H1 (cell line): Measurements from ENCODE around the gene SPOCK1. TPM values are rescaled to one million over a fixed set of nuclear protein-coding genes. Genes with fewer than 3 reads are reported as not detected.

Experiments
- CTCF ChIA-PET: fragments of 300-600 bp; sonication (Branson Sonifier 250); formaldehyde crosslinking; loops from one replicate; lab custom pipeline; 2021; ENCODE audit not compliant: partially characterized antibody; lab: Charles Lee
- POLR2A ChIA-PET: fragments of 300-600 bp; sonication (Branson Sonifier 250); formaldehyde crosslinking; loops from one replicate; lab custom pipeline; 2021; ENCODE audit warnings: inconsistent platforms; ENCODE audit not compliant: partially characterized antibody; lab: Charles Lee
- DNase-seq, 2 experiments: peaks; one replicate each; pipeline versions ENCODE4 v3.0.0 to v3.0.0-alpha.2; 2010 to 2022; ENCODE audit warnings: low spot score in 2 of 2, low read depth in 1 of 2, mixed read lengths in 1 of 2
- FAIRE-seq: peaks from 2 replicates; lab custom pipeline; 2011; peaks lifted over from hg19 to GRCh38; lab: Jason Lieb, UNC
- H2AFZ ChIP-seq: 2 replicates; pipeline ENCODE4 v1.8.1; 2012; ENCODE audit warnings: low read length, inconsistent platforms
- H2AK5ac ChIP-seq: 2 replicates; pipeline ENCODE4 v1.6.1; 2013; ENCODE audit warnings: low read depth, low read length
- H2BK120ac ChIP-seq: replicated peaks from 2 replicates; pipeline ENCODE3; 2013; ENCODE audit warnings: low read depth, low read length, inconsistent platforms
- H2BK12ac ChIP-seq: 2 replicates; pipeline ENCODE4 v1.6.1; 2013; ENCODE audit warnings: low read depth, low read length
- H2BK15ac ChIP-seq: 2 replicates; pipeline ENCODE4 v1.6.1; 2013; ENCODE audit warnings: low read length
- H2BK20ac ChIP-seq: 2 replicates; pipeline ENCODE4 v1.6.1; 2013; ENCODE audit warnings: low read length
- H2BK5ac ChIP-seq: 2 replicates; pipeline ENCODE4 v1.6.1; 2013; ENCODE audit warnings: low read depth, low read length
- H3K14ac ChIP-seq: 2 replicates; pipeline ENCODE4 v1.6.1; 2013; ENCODE audit warnings: inconsistent platforms; ENCODE audit not compliant: insufficient read length
- H3K18ac ChIP-seq: 2 replicates; pipeline ENCODE4 v1.6.1; 2013; ENCODE audit warnings: low read length; ENCODE audit errors: extremely low read depth
- H3K23ac ChIP-seq: 2 replicates; pipeline ENCODE4 v1.6.1; 2013; ENCODE audit warnings: inconsistent platforms; ENCODE audit not compliant: insufficient read length
- H3K23me2 ChIP-seq: 2 replicates; pipeline ENCODE4 v1.6.1; 2013; ENCODE audit warnings: low read depth, low read length
- H3K27ac ChIP-seq: 2 replicates; pipeline ENCODE4 v1.6.1; 2011; ENCODE audit warnings: low read depth, low read length, inconsistent platforms
- H3K27me3 ChIP-seq, 4 experiments: replicated peaks in 1 of 4; 1 replicate in 1 of 4; 2 replicates in 3 of 4; pipeline versions ENCODE4 v1.6.1 to v1.8.1; 2011 to 2013; ENCODE audit warnings: low read length in 3 of 4, mild to moderate bottlenecking in 3 of 4, inconsistent platforms in 2 of 4, mixed read lengths in 2 of 4, moderate library complexity in 1 of 4; ENCODE audit not compliant: control insufficient read depth in 3 of 4, insufficient read depth in 3 of 4; ENCODE audit errors: extremely low read depth in 1 of 4
- H3K36me3 ChIP-seq, 4 experiments: 2 replicates each; pipeline versions ENCODE4 v1.6.1 to v1.8.1; 2011 to 2013; ENCODE audit warnings: mild to moderate bottlenecking in 4 of 4, low read length in 3 of 4, moderate library complexity in 2 of 4, control low read depth in 1 of 4, inconsistent platforms in 1 of 4; ENCODE audit not compliant: insufficient read depth in 4 of 4, control insufficient read depth in 2 of 4
- H3K4ac ChIP-seq: replicated peaks from 2 replicates; pipeline ENCODE3; 2013; ENCODE audit warnings: low read length, low read depth, mixed read lengths, inconsistent platforms; ENCODE audit not compliant: insufficient read length
- H3K4me1 ChIP-seq, 4 experiments: replicated peaks in 1 of 4; 1 replicate in 1 of 4; 2 replicates in 3 of 4; pipeline versions ENCODE4 v1.6.1 to v1.8.1; 2011 to 2013; ENCODE audit warnings: low read length in 3 of 4, inconsistent platforms in 2 of 4, mixed read lengths in 1 of 4; ENCODE audit not compliant: insufficient read depth in 4 of 4, control insufficient read depth in 3 of 4
- H3K4me2 ChIP-seq, 2 experiments: 2 replicates each; pipeline versions ENCODE4 v1.6.1 to v1.8.1; 2011 to 2013; ENCODE audit warnings: low read depth in 2 of 2, low read length in 2 of 2, control low read depth in 1 of 2, inconsistent platforms in 1 of 2, mild to moderate bottlenecking in 1 of 2; ENCODE audit not compliant: insufficient read depth in 1 of 2
- H3K4me3 ChIP-seq, 4 experiments: fragments of 200-600, 300-600 bp in 1 of 4; sonication (generic), shearing (Covaris generic), sonication (Bioruptor Twin) in 1 of 4; 2 replicates each; pipeline versions ENCODE4 v1.5.1 to v1.8.1; 2011 to 2016; ENCODE audit warnings: low read length in 4 of 4, low read depth in 3 of 4, control low read depth in 2 of 4, inconsistent platforms in 2 of 4, mild to moderate bottlenecking in 2 of 4, mixed read lengths in 1 of 4, moderate library complexity in 1 of 4; ENCODE audit not compliant: insufficient read depth in 2 of 4; ENCODE audit errors: extremely low read depth in 1 of 4
- H3K56ac ChIP-seq: replicated peaks from 2 replicates; pipeline ENCODE3; 2013; ENCODE audit warnings: low read depth, mild to moderate bottlenecking, mixed read lengths, low read length, inconsistent platforms; ENCODE audit not compliant: insufficient read length
- H3K79me1 ChIP-seq: 2 replicates; pipeline ENCODE4 v1.6.1; 2013; ENCODE audit warnings: low read depth, low read length, control low read depth
- H3K79me2 ChIP-seq, 2 experiments: 2 replicates each; pipeline versions ENCODE4 v1.6.1 to v1.8.1; 2012 to 2013; ENCODE audit warnings: low read length in 2 of 2, mild to moderate bottlenecking in 2 of 2, inconsistent platforms in 1 of 2; ENCODE audit not compliant: insufficient read depth in 2 of 2, control insufficient read depth in 1 of 2
- H3K9ac ChIP-seq, 4 experiments: replicated peaks in 1 of 4; 1 replicate in 1 of 4; 2 replicates in 3 of 4; pipeline versions ENCODE4 v1.6.1 to v1.8.1; 2011 to 2013; ENCODE audit warnings: low read depth in 3 of 4, low read length in 3 of 4, control low read depth in 2 of 4, mild to moderate bottlenecking in 2 of 4, moderate library complexity in 2 of 4, inconsistent platforms in 1 of 4; ENCODE audit errors: extremely low read depth in 1 of 4
- H3K9me3 ChIP-seq, 2 experiments: 2 replicates each; pipeline versions ENCODE4 v1.6.1 to v1.8.1; 2012 to 2013; ENCODE audit warnings: mild to moderate bottlenecking in 2 of 2, moderate library complexity in 2 of 2, control low read depth in 1 of 2, inconsistent platforms in 1 of 2, low read depth in 1 of 2, low read length in 1 of 2, mixed read lengths in 1 of 2; ENCODE audit not compliant: insufficient read depth in 2 of 2
- H4K20me1 ChIP-seq, 2 experiments: replicated peaks in 1 of 2; 2 replicates each; pipeline versions ENCODE3 to v1.8.1; 2011 to 2013; ENCODE audit warnings: inconsistent platforms in 2 of 2, low read length in 2 of 2, mild to moderate bottlenecking in 1 of 2; ENCODE audit not compliant: insufficient read depth in 2 of 2, control insufficient read depth in 1 of 2
- H4K5ac ChIP-seq: 2 replicates; pipeline ENCODE4 v1.6.1; 2013; ENCODE audit warnings: low read length, low read depth, mixed read lengths, inconsistent platforms; ENCODE audit not compliant: insufficient read length
- H4K8ac ChIP-seq: 2 replicates; pipeline ENCODE4 v1.8.0; 2013; ENCODE audit warnings: mild to moderate bottlenecking, moderate library complexity, low read length, inconsistent platforms; ENCODE audit not compliant: insufficient read depth; ENCODE audit errors: extremely low read depth
- H4K91ac ChIP-seq: replicated peaks from 2 replicates; pipeline ENCODE3; 2013; ENCODE audit warnings: low read length, mixed read lengths, inconsistent platforms; ENCODE audit not compliant: insufficient read length
- BACH1 ChIP-seq: IDR thresholded peaks from 2 replicates; pipeline ENCODE4 v1.6.1; 2012; ENCODE audit warnings: low read length, improper control_type of control experiment
- CTCF ChIP-seq, 3 experiments: IDR thresholded peaks; 1 replicate in 2 of 3; 2 replicates in 1 of 3; pipeline versions ENCODE4 v1.5.1 to v1.6.1; 2011; ENCODE audit warnings: low read length in 3 of 3, mild to moderate bottlenecking in 3 of 3, inconsistent platforms in 2 of 3, low read depth in 1 of 3, moderate library complexity in 1 of 3; ENCODE audit not compliant: insufficient read depth in 1 of 3; ENCODE audit errors: control extremely low read depth in 1 of 3
- GTF2F1 ChIP-seq: IDR thresholded peaks from 2 replicates; pipeline ENCODE4 v1.6.1; 2012; ENCODE audit warnings: low read depth, low read length, improper control_type of control experiment, borderline replicate concordance
- HDAC6 ChIP-seq: IDR thresholded peaks from one replicate; pipeline ENCODE4 v1.7.1; 2012; ENCODE audit warnings: low read depth, mild to moderate bottlenecking, inconsistent platforms, low read length, moderate library complexity
- JUN ChIP-seq: IDR thresholded peaks from 2 replicates; pipeline ENCODE4 v1.6.1; 2011; ENCODE audit warnings: low read depth, mild to moderate bottlenecking, improper control_type of control experiment, low read length
- SIRT6 ChIP-seq: IDR thresholded peaks from one replicate; pipeline ENCODE4 v1.7.1; 2012; ENCODE audit warnings: low read length, inconsistent platforms
- SP1 ChIP-seq: IDR thresholded peaks from 2 replicates; pipeline ENCODE4 v1.6.1; 2011; ENCODE audit warnings: low read depth, low read length
- SRF ChIP-seq: IDR thresholded peaks from 2 replicates; pipeline ENCODE4 v1.6.1; 2011; ENCODE audit warnings: mild to moderate bottlenecking, low read depth, low read length, moderate library complexity
- TEAD4 ChIP-seq: IDR thresholded peaks from 2 replicates; pipeline ENCODE4 v1.6.1; 2012; ENCODE audit warnings: low read depth, low read length, inconsistent platforms, mixed read lengths
- WGBS, 2 experiments: shearing (Covaris generic) in 1 of 2; methylation state at CpG; one replicate each; pipeline versions ENCODE4 v1.1.6 to v1.1.7; 2013 to 2015; ENCODE audit warnings: low lambda C conversion rate in 2 of 2, mixed read lengths in 2 of 2, inconsistent platforms in 1 of 2, low coverage in 1 of 2, missing lambda C conversion rate in 1 of 2; ENCODE audit not compliant: insufficient replicate concordance in 2 of 2, insufficient coverage in 1 of 2, insufficient read length in 1 of 2; ENCODE audit errors: extremely low coverage in 1 of 2, missing lambda C conversion rate in 1 of 2; 5-methylcytosine and 5-hydroxymethylcytosine counted together
- polyA plus RNA-seq, 7 experiments: library from polyadenylated mRNA; depleted of rRNA in 3 of 7; stranded (reverse) in 5 of 7; unstranded in 2 of 7; fragments of >200 nt in 5 of 7; fragments of 200-250 nt in 2 of 7; gene quantifications; 1 replicate in 5 of 7; 2 replicates in 1 of 7; 4 replicates in 1 of 7; pipeline versions ENCODE4 v1.2.1 to v1.2.3, GENCODE V29; 2011 to 2013; ENCODE audit warnings: missing spikeins in 2 of 7, mixed read lengths in 2 of 7
- total RNA-seq: library from RNA; stranded (reverse); fragmentation: NEBNext Ultra II Directional; extraction: Animal tissue kit (Norgen Biotek cat#: 25700); gene quantifications from 2 replicates; pipeline ENCODE4 v1.2.1, GENCODE V29; 2021

SPOCK1 gene
- total and polyA plus RNA-seq, 2 of the 8 experiments (the other 6 are each of a cell fraction or from before 2014, with no cell fraction given) = 6.9 to 18.1 TPM

- Histone ChIP-seq H3K4me3 (no peak overlapping the region), H3K9ac (no peak overlapping the region), H4K20me1 (no peaks in the 10 kb centered on the region), H3K79me2 (no peaks in the 10 kb centered on the region), H3K27ac (no peak overlapping the region), H3K4me2 (no peak overlapping the region), H3K14ac (no peak overlapping the region), H3K36me3 (no peaks in the 10 kb centered on the region), H4K5ac (no peak overlapping the region), H4K8ac (no peak overlapping the region), H3K18ac (no peak overlapping the region), H3K56ac (no peak overlapping the region), H2BK12ac (no peak overlapping the region), H2BK20ac (no peak overlapping the region), H3K23ac (no peak overlapping the region), H3K79me1 (no peaks in the 10 kb centered on the region), H2BK5ac (no peak overlapping the region), H3K4ac (no peak overlapping the region), H3K23me2 (no peaks in the 10 kb centered on the region), H2BK15ac (no peak overlapping the region), H4K91ac (no peak overlapping the region), H2AFZ (no peak overlapping the region), H3K4me1 (no peaks in the 10 kb centered on the region), H3K9me3 (no peaks in the 10 kb centered on the region), H2AK5ac (no peak overlapping the region), H3K27me3 (no peaks in the 10 kb centered on the region), H2BK120ac (no peak overlapping the region)
- TF ChIP-seq SIRT6 (no peak), HDAC6 (no peak), CTCF (IDR thresholded peaks at IDR 0.05; ENCODE audit: control extremely low read depth in 1 of 3, insufficient read depth in 1 of 3, low read depth in 1 of 3, low read length in 3 of 3) (no peak), TEAD4 (no peak), SRF (no peak), JUN (no peak), SP1 (no peak), BACH1 (no peak), GTF2F1 (no peak)
- 79% methylated on average over 1 of the region's 1 CpG; no CpG with 5 or more reads in 1 of the 2 experiments for WGBS, 2 experiments
- ChIA-PET CTCF (no interaction called here), POLR2A (no interaction called here)
- no peak for DNase-seq
- FAIRE-seq = no peak
Observed at GRCh38 chr5:137289856-137290255, 209.3 kb downstream of the SPOCK1 start.
